Measurements from ENCODE around the gene MISP. TPM values are rescaled to one million over a fixed set of nuclear protein-coding genes. Genes with fewer than 3 reads are reported as not detected.

The MISP gene
- total RNA-seq, 1 donor from 2014 or later = 0.49 TPM

GRCh38 chr19:811506-812048 is 60.7 kb downstream of the MISP start:
- Histone ChIP-seq H3K4me1 (no peaks in the 10 kb centered on the region), H3K9me3 (no peaks in the 10 kb centered on the region), H3K27ac (no peak overlapping the region), H3K27me3 (no peaks in the 10 kb centered on the region), H3K4me3 (no peak overlapping the region), H3K36me3 (peaks cover 0 to 54% of the 10 kb centered on the region in 2 donors)
- intact Hi-C loops (cut with DNase I) = no loop called here
- DNase-seq (ENCODE audit: extremely low spot score in 2 of 2) = no peak
- no peak for TF ChIP-seq POLR2A (IDR thresholded peaks at IDR 0.05)
- TF ChIP-seq CTCF (IDR thresholded peaks at IDR 0.05) = no peak
- no peak for TF ChIP-seq POLR2AphosphoS5 (IDR thresholded peaks at IDR 0.05; ENCODE audit: insufficient read depth in 1 of 2, low read depth in 1 of 2)

- Histone ChIP-seq H3K36me3 (peaks cover 0 to 48% of the 10 kb centered on the region in 2 donors), H3K4me1 (no peaks in the 10 kb centered on the region), H3K27me3 (no peaks in the 10 kb centered on the region), H3K4me3 (no peak overlapping the region), H3K27ac (no peak overlapping the region), H3K9me3 (no peaks in the 10 kb centered on the region)
- no peak for DNase-seq (ENCODE audit: extremely low spot score in 2 of 2)
- TF ChIP-seq POLR2AphosphoS5 (IDR thresholded peaks at IDR 0.05; ENCODE audit: insufficient read depth in 1 of 2, low read depth in 1 of 2) (no peak), POLR2A (IDR thresholded peaks at IDR 0.05) (no peak), CTCF (IDR thresholded peaks at IDR 0.05) (no peak)
- intact Hi-C loops (cut with DNase I) = no loop called here
Observed at GRCh38 chr19:812049-812746, 61.3 kb downstream of the MISP start.

- H3K36me3 ChIP-seq = peaks cover 0 to 44% of the 10 kb centered on the region in 2 donors
- no peak overlapping the region for H3K27ac ChIP-seq
- intact Hi-C loops (cut with DNase I) = no loop called here
- no peak overlapping the region for H3K4me3 ChIP-seq
- no peaks in the 10 kb centered on the region for H3K27me3 ChIP-seq
- no peaks in the 10 kb centered on the region for H3K4me1 ChIP-seq
- no peak for TF ChIP-seq POLR2A (IDR thresholded peaks at IDR 0.05)
- no peak for TF ChIP-seq CTCF (IDR thresholded peaks at IDR 0.05)
- TF ChIP-seq POLR2AphosphoS5 (IDR thresholded peaks at IDR 0.05; ENCODE audit: insufficient read depth in 1 of 2, low read depth in 1 of 2) = no peak
- DNase-seq (ENCODE audit: extremely low spot score in 2 of 2) = no peak
- H3K9me3 ChIP-seq = no peaks in the 10 kb centered on the region
Observed at GRCh38 chr19:812747-813218, 61.9 kb downstream of the MISP start.

GRCh38 chr19:813219-814151 is 62.6 kb downstream of the MISP start:
- no peak for DNase-seq (ENCODE audit: extremely low spot score in 2 of 2)
- Histone ChIP-seq H3K36me3 (peaks cover 0 to 37% of the 10 kb centered on the region in 2 donors), H3K4me3 (no peak overlapping the region), H3K27ac (no peak overlapping the region), H3K4me1 (no peaks in the 10 kb centered on the region), H3K9me3 (no peaks in the 10 kb centered on the region), H3K27me3 (no peaks in the 10 kb centered on the region)
- intact Hi-C loops (cut with DNase I) = no loop called here
- TF ChIP-seq POLR2AphosphoS5 (IDR thresholded peaks at IDR 0.05; ENCODE audit: insufficient read depth in 1 of 2, low read depth in 1 of 2) (no peak), POLR2A (IDR thresholded peaks at IDR 0.05) (no peak), CTCF (IDR thresholded peaks at IDR 0.05) (no peak)

MicroRNAs within 50 kb of the gene (microRNA counts, 767-probe panel; counts per million panel counts)
- 238 to 261 counts per million in 2 donors for microRNA hsa-miR-3187-3p

Small RNAs within 50 kb of the gene (microRNA-seq; reads per million reads assigned to microRNA genes)
- gene MIR3187 (ENCODE audit: borderline number of aligned reads, borderline replicate concordance) (not detected), gene MIR4745 (ENCODE audit: borderline number of aligned reads, borderline replicate concordance) (not detected)

Small RNAs within 50 kb of the gene (small RNA-seq; reads per million reads assigned to genes)
- not detected for gene MIR3187

Other genes starting within 250 kb of the MISP start
- gene TPGS1, start 243.6 kb upstream of the MISP start, total RNA-seq = 39.5 TPM
- 62.6 TPM for gene CDC34, start 219.4 kb upstream of the MISP start, total RNA-seq
- not detected for gene GZMM, start 207.1 kb upstream of the MISP start, total RNA-seq
- 231 TPM for gene BSG, start 178.5 kb upstream of the MISP start, total RNA-seq
- gene HCN2, start 161.2 kb upstream of the MISP start, total RNA-seq = 0.25 TPM
- gene POLRMT, start 117.6 kb upstream of the MISP start, total RNA-seq = 33.9 TPM
- gene FGF22, start 111.2 kb upstream of the MISP start, total RNA-seq = not detected
- 68.0 TPM for gene RNF126, start 87.9 kb upstream of the MISP start, total RNA-seq
- gene FSTL3, start 74.7 kb upstream of the MISP start, total RNA-seq = 129 TPM
- not detected for gene PRSS57, start 55.7 kb upstream of the MISP start, total RNA-seq
- 40.0 TPM for gene PALM, start 42.2 kb upstream of the MISP start, total RNA-seq
- 230 TPM for gene PTBP1, start 46.3 kb downstream of the MISP start, total RNA-seq
- gene PLPPR3, start 70.8 kb downstream of the MISP start, total RNA-seq = not detected
- not detected for gene AZU1, start 76.7 kb downstream of the MISP start, total RNA-seq
- not detected for gene PRTN3, start 89.9 kb downstream of the MISP start, total RNA-seq
- gene ELANE, start 101.2 kb downstream of the MISP start, total RNA-seq = not detected
- 2,325 TPM for gene CFD, start 108.6 kb downstream of the MISP start, total RNA-seq
- gene MED16, start 142.1 kb downstream of the MISP start, total RNA-seq = 46.9 TPM
- gene RNU6-9, start 142.4 kb downstream of the MISP start, total RNA-seq = not detected
- gene R3HDM4, start 162.1 kb downstream of the MISP start, total RNA-seq = 41.3 TPM
- not detected for gene KISS1R, start 166.2 kb downstream of the MISP start, total RNA-seq
- 10.3 TPM for gene ARID3A, start 174.9 kb downstream of the MISP start, total RNA-seq
- 66.8 TPM for gene WDR18, start 233.2 kb downstream of the MISP start, total RNA-seq
- gene GRIN3B, start 249.3 kb downstream of the MISP start, total RNA-seq = not detected

Measured in vagina (tissue), 2 donors.